Fibroblast of lung (primary cell): Measurements from ENCODE around the gene EYA2. TPM values are rescaled to one million over a fixed set of nuclear protein-coding genes. Genes with fewer than 3 reads are reported as not detected.

ENCODE experiments used
- DNase-seq, 2 donors: peaks; one replicate each; pipeline versions ENCODE4 v3.0.0 to v3.0.0-alpha.2; 2010; ENCODE audit warnings: low read depth in 2 of 2
- H2AFZ ChIP-seq: 2 replicates; pipeline ENCODE4 v1.5.1; 2012; ENCODE audit warnings: low read length, control low read depth, inconsistent platforms
- H3K27ac ChIP-seq: 2 replicates; pipeline ENCODE4 v1.5.1; 2011; ENCODE audit warnings: low read length, control low read depth; ENCODE audit not compliant: insufficient read depth
- H3K27me3 ChIP-seq: 2 replicates; pipeline ENCODE4 v1.5.1; 2011; ENCODE audit warnings: mild to moderate bottlenecking, low read length; ENCODE audit not compliant: control insufficient read depth, insufficient read depth
- H3K36me3 ChIP-seq: 2 replicates; pipeline ENCODE4 v1.5.1; 2011; ENCODE audit warnings: low read length; ENCODE audit not compliant: control insufficient read depth, insufficient read depth
- H3K4me1 ChIP-seq: 2 replicates; pipeline ENCODE4 v1.5.1; 2011; ENCODE audit warnings: low read length; ENCODE audit not compliant: control insufficient read depth, insufficient read depth; ENCODE audit errors: extremely low read depth
- H3K4me2 ChIP-seq: 2 replicates; pipeline ENCODE4 v1.5.1; 2011; ENCODE audit warnings: low read length, control low read depth; ENCODE audit not compliant: insufficient read depth; ENCODE audit errors: extremely low read depth
- H3K4me3 ChIP-seq, 4 experiments: fragments of 200-600 bp in 1 of 4; sonication (generic) in 1 of 4; replicated peaks in 1 of 4; 2 replicates each; pipeline ENCODE4 v1.5.1; 2011 to 2016; ENCODE audit warnings: low read length in 4 of 4, low read depth in 3 of 4, mild to moderate bottlenecking in 3 of 4, control low read depth in 2 of 4, inconsistent platforms in 1 of 4, mixed read lengths in 1 of 4; ENCODE audit not compliant: insufficient read depth in 1 of 4; ENCODE audit errors: control extremely low read depth in 1 of 4
- H3K79me2 ChIP-seq: 2 replicates; pipeline ENCODE4 v1.5.1; 2012; ENCODE audit warnings: mild to moderate bottlenecking, low read length, inconsistent platforms; ENCODE audit not compliant: control insufficient read depth, insufficient read depth
- H3K9ac ChIP-seq: 2 replicates; pipeline ENCODE4 v1.5.1; 2011; ENCODE audit warnings: mild to moderate bottlenecking, low read length, control low read depth; ENCODE audit not compliant: insufficient read depth
- H3K9me3 ChIP-seq: 2 replicates; pipeline ENCODE4 v1.5.1; 2012; ENCODE audit warnings: low read depth, low read length; ENCODE audit not compliant: control insufficient read depth, insufficient read depth
- H4K20me1 ChIP-seq: 2 replicates; pipeline ENCODE4 v1.5.1; 2011; ENCODE audit warnings: low read length; ENCODE audit not compliant: control insufficient read depth, insufficient read depth; ENCODE audit errors: extremely low read depth
- EZH2 ChIP-seq: IDR thresholded peaks from 2 replicates; pipeline ENCODE4 v1.5.1; 2012; ENCODE audit warnings: low read length, control low read depth, mild to moderate bottlenecking; ENCODE audit errors: missing control alignments
- polyA plus RNA-seq, 2 donors: library from polyadenylated mRNA; depleted of rRNA in 1 of 2; stranded (reverse) in 1 of 2; unstranded in 1 of 2; fragments of >200 nt; gene quantifications; 2 replicates each; pipeline ENCODE4 v1.2.1, GENCODE V29; 2011 to 2012; ENCODE audit warnings: missing spikeins in 1 of 2
- total RNA-seq: library from RNA; depleted of rRNA; stranded (reverse); fragments of >200 nt; gene quantifications from 2 replicates; pipeline ENCODE4 v1.2.1, GENCODE V29; 2014
- TF ChIP-seq, protein P1 (sequence below), 2 donors: IDR thresholded peaks in 1 of 2; conservative IDR thresholded peaks in 1 of 2; 1 replicate in 1 of 2; 2 replicates in 1 of 2; pipeline ENCODE4 v1.5.1; 2011 to 2012; ENCODE audit warnings: low read length in 2 of 2, control low read depth in 1 of 2, inconsistent platforms in 1 of 2, low read depth in 1 of 2, mild to moderate bottlenecking in 1 of 2

Gene EYA2
- total and polyA plus RNA-seq, 2 donors (not counting 1 experiment from before 2014, with no cell fraction given) = 0.37 to 1.7 TPM

DNA sequence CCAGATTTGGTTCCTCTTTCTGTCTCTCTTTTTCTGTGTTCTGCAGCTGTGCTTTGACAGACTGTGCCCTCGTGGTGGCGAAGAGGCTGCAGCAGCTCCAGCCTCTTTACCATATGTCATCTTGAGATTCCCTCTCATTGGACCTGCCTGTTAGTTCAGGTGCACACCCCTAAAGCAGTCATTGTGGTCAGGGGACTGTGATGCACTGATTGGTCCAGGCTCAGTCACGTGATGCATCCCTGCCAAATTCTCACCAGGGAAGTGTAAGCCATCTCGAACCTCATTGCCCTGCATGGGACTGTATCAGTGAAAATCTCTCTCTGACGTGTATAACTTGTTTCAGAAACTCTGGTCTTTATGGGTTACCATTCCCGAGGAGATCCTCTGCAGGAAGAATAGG lies 160.3 kb downstream of the EYA2 start:
- H4K20me1 ChIP-seq = no peaks in the 10 kb centered on the region
- no peaks in the 10 kb centered on the region for H3K27me3 ChIP-seq
- no peaks in the 10 kb centered on the region for H3K79me2 ChIP-seq
- H3K4me3 ChIP-seq = no peak overlapping the region
- no peak overlapping the region for H3K27ac ChIP-seq
- no peaks in the 10 kb centered on the region for H3K4me1 ChIP-seq
- H2AFZ ChIP-seq = no peak overlapping the region
- DNase-seq = no peak
- no peaks in the 10 kb centered on the region for H3K36me3 ChIP-seq
- no peak overlapping the region for H3K4me2 ChIP-seq
- H3K9ac ChIP-seq = no peak overlapping the region
- TF ChIP-seq, protein P1, sequence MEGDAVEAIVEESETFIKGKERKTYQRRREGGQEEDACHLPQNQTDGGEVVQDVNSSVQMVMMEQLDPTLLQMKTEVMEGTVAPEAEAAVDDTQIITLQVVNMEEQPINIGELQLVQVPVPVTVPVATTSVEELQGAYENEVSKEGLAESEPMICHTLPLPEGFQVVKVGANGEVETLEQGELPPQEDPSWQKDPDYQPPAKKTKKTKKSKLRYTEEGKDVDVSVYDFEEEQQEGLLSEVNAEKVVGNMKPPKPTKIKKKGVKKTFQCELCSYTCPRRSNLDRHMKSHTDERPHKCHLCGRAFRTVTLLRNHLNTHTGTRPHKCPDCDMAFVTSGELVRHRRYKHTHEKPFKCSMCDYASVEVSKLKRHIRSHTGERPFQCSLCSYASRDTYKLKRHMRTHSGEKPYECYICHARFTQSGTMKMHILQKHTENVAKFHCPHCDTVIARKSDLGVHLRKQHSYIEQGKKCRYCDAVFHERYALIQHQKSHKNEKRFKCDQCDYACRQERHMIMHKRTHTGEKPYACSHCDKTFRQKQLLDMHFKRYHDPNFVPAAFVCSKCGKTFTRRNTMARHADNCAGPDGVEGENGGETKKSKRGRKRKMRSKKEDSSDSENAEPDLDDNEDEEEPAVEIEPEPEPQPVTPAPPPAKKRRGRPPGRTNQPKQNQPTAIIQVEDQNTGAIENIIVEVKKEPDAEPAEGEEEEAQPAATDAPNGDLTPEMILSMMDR (conservative IDR thresholded peaks at IDR 0.05 in 1 of 2, IDR thresholded peaks at IDR 0.05 in 1 of 2; ENCODE audit: low read depth in 1 of 2, low read length in 2 of 2) = no peak
- no peak for TF ChIP-seq EZH2
- H3K9me3 ChIP-seq = no peaks in the 10 kb centered on the region

DNA sequence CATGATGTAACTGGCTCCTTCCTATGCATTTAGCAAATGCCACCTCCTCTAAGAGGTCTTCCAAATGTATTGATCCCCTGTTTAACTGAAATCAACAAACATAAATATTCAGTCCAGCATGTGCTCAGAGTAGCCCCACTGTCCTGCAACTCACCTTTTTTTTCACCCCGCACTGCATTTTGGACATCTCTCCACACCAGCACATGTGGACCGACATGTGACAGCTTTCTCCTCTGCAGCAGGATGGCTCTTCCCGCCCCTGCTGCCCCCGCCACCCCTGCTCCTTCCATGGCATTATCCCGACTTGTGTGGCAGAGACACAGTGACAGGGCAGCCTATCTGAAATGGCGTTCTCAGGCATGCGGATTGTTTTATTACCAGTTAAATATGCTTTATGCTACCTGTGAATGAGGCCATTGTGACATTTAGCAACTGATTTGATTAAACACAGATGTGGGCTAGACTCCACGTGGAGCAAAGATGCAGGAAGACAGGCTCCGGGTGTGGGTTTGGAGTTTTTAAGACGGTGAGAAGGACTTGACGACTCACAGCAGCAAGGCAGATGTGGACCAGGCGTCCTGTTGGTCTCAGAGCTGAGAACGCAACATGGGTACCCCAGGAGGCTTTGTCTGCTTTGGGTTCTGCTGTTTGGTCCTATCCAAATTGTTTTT lies 161.2 kb downstream of the EYA2 start:
- Histone ChIP-seq H3K27me3 (no peaks in the 10 kb centered on the region), H3K36me3 (no peaks in the 10 kb centered on the region), H3K9me3 (no peaks in the 10 kb centered on the region), H3K4me3 (no peak overlapping the region), H3K4me2 (no peak overlapping the region), H3K4me1 (no peaks in the 10 kb centered on the region), H3K9ac (no peak overlapping the region), H3K79me2 (no peaks in the 10 kb centered on the region), H3K27ac (no peak overlapping the region), H4K20me1 (no peaks in the 10 kb centered on the region), H2AFZ (no peak overlapping the region)
- DNase-seq = peak; percentile 4 to 16
- TF ChIP-seq EZH2 = no peak
- TF ChIP-seq, protein P1 (conservative IDR thresholded peaks at IDR 0.05 in 1 of 2, IDR thresholded peaks at IDR 0.05 in 1 of 2; ENCODE audit: low read depth in 1 of 2, low read length in 2 of 2) = no peak

DNA sequence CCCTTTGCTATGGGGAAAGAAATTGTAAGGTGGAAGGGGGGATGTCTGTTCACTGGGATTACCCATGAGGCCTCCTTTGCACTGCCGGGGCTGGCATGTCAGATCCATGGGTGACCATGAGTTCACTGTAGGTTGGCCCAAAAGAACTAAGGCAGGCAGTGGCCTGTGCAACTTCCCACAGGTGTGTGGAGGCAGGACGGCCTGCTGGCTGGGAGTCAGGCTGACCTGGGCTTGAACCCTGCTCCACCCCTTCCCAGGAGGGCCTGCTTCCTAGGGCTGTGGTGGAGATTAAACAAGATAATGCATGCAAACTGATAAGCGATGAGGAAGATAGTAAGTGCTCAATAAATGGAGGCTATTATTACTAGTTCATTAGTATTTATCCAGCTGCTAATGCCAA lies 163.0 kb downstream of the EYA2 start:
- no peaks in the 10 kb centered on the region for H3K36me3 ChIP-seq
- no peaks in the 10 kb centered on the region for H3K79me2 ChIP-seq
- no peaks in the 10 kb centered on the region for H4K20me1 ChIP-seq
- no peak overlapping the region for H3K9ac ChIP-seq
- TF ChIP-seq, protein P1 (conservative IDR thresholded peaks at IDR 0.05 in 1 of 2, IDR thresholded peaks at IDR 0.05 in 1 of 2; ENCODE audit: low read depth in 1 of 2, low read length in 2 of 2) = no peak
- no peak for TF ChIP-seq EZH2
- H3K4me1 ChIP-seq = no peaks in the 10 kb centered on the region
- DNase-seq = no peak
- H3K27ac ChIP-seq = no peak overlapping the region
- H3K4me2 ChIP-seq = no peak overlapping the region
- no peak overlapping the region for H3K4me3 ChIP-seq
- no peak overlapping the region for H2AFZ ChIP-seq
- H3K27me3 ChIP-seq = no peaks in the 10 kb centered on the region
- H3K9me3 ChIP-seq = no peaks in the 10 kb centered on the region
